Superior temporal gyrus (tissue), 1 donor: ENCODE results near the gene KCNA2.

ENCODE experiments used
- DNase-seq: peaks from one replicate; pipeline ENCODE4 v3.0.0-alpha.2; 2016; ENCODE audit errors: extremely low spot score

The KCNA2 gene

DNA sequence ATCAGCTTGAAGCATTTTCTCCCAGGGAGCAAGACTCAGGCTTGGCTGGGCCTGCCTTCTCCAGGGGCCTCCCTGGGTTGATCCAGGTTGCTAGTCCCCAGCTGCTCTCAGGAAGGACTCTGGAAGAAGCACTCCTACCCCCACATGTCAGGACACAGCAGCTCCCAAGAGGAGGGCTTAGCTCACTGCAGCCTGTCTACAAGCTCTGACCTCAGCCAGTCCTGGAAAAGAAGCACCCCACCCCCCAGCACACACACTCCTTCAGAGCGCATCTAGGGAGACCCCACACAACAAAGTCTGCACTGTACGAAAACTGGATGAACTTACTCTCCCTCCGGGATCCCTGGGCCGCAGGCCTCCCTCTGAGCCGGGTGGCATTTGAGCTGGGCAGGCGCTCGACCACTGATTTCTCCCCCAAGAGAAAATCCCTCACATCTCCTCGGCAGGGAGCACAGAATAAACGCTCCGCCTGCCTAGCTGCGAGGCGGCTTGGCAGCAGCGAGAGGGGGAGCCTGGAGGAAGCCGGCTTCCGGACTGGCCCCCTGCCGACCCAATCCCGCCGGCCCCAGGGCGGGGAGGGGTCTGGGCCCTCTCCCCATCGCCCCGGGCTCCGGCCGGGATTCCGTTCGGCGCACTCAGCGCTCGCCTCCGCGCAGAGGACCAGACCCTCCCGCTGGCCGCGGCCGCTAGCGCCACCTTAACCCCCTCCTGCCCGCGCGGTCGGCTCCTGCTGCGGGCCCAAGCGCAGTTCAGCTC, at the start of gene KCNA2:
TSS of gene KCNA2 (minus strand) at position 458 of the 756 bp plus-strand sequence. CDS start 1,576 bp downstream, outside the sequence.
- peak; percentile 64 for DNase-seq

DNA sequence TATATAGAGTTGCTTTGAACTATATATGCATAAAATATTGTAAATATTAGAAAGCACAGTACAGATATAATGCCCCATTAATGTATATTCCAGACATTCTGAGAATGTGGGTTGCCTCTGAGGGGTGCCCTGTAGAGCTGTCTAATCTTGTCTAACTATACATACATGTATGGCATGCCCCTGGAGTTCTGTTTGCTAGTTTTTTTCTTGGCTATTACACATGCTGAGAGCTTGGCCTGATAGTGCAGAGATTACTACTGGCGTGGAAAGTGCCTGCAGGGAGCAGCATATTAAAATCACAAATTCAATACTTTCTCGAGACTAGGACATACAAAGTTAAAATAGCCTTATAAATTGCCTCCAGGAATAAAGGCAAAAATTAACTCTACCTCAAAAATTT, 44.5 kb upstream of the KCNA2 start:
- no peak for DNase-seq

DNA sequence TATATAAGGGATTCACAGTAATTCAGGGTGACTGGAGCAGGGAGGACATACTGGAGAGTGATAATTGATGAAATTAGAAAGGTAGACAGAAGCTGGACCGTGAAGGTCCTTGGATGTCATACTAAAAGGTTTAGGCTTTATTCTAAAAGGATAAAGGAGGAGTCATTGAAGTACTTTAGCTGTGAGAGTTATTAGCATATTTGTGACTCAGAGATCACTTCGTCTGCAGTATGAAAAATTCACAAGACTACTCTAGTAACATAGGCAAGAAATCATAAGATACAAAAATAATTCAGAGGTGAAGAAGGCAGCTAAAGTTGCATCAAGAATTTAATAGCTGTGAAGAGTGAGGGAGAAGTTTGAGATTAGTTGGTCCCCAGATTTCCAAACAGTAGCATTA, 42.3 kb upstream of the KCNA2 start:
- DNase-seq, result no peak

DNA sequence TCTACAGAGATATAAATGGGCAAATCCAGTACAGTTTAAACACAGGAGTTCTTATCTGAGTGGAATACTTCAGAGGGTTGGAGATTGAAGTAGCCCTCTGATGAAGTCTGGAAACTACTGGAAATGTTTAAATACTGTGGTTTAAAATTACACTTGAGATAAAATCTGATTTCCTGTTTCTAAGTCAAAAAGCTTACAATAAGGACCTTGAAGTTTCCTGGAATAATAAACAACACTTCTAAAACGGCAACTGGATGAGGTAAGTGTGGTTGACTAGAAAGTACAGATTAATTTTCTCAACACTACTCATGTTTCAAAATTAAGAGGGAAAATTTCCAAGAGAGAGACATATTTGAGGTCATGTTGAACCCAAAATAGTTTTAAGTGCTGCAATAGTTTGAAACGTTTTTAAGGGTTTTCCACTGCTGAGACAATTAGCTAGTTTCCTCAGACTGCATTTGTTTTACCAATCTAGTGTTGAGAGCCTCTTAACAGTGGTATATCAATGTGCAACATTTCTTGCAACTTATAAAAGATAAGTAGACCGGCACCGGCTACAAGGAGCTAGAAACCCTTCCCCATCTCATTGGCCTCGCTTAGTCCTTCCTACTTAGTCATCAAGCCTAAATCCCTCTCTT, 41.2 kb upstream of the KCNA2 start:
- no peak for DNase-seq

DNA sequence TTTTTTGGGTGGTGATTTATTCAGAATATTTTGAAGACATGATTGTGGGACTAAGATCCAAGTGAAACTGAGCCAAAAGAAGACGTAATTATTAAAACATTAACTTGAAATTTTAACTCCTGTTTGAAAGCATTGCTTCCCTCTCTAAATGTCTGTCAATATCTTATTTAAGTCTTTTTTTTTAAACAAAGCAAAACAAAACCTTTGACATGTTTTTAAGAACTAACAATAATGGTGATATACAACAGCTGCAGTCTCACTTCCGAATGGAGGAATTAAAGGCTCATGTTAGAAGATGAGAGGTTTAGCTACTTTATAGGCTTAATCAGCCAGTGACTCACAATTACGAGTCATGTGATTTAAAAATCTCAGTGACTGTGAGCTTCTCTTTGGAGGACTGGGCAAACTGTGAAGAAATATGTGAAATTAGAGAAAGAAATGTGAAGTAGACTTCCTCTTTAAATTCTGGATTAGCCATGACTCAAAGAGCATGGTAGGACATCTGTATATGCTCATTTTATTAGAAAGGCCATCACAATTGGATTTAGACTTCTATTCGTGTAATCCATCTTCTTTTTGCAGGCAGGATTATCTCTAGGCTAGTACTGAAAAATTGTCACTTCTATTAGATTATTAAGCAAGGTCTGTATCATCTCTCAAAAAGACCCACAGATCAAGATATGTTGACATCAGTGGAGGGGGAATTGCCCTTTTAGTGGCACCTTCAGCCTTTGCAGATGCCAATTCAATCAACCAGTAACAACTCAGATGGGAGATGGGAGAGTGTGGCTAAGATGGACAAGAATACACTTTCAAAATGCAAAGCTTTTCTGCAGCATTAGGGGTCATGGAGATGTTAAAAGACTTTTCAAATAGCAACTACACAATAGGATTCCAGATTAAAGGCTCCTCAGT, 39.9 kb upstream of the KCNA2 start:
- DNase-seq, result no peak

DNA sequence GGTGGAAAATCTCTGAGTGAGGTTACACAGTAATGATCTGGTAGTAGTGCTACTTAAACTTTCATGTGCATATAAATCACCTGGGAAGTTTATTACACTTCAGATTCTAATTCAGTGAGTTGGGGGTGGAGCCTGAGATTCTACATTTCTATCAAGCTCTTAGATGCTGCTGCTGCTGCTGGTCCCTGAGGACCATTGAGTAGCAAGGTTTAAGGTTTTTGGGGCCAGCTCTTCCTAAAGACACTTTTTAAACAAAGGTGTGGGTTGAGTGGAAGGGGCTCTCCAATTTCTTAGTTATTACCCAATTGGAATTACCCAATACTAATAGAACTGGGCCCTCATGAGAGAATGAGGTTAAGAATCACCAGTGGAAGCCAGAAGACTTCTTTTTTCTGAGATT, 39.1 kb upstream of the KCNA2 start:
- no peak for DNase-seq

DNA sequence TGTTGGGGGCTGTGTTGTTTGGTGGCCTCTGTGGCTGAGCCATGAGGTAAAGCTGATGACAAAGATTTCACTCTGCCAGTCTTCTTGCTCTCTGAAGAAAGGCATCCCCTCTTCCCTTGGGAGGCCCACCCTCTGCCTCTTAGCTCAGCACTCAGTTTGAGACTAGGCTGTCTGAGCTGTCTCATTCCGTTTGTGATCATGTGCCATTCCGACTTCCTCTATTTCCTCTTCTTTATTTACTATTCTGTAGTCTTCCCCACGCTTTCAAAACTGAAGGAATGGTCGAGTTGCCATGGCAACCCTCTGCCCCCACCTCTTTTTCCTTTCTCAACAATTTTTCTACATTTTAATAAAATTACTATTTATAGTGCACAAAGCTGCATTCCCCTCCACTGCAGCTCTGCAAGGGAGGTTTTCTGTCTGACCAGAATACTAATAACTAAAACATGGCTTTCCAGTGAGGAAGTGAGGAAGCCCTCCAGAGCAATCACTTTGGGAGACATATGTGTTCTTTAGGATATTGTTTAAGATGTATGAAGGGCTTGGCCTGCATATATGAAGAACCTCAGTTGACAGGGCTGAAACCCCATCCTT, 37.8 kb upstream of the KCNA2 start:
- DNase-seq, result no peak

DNA sequence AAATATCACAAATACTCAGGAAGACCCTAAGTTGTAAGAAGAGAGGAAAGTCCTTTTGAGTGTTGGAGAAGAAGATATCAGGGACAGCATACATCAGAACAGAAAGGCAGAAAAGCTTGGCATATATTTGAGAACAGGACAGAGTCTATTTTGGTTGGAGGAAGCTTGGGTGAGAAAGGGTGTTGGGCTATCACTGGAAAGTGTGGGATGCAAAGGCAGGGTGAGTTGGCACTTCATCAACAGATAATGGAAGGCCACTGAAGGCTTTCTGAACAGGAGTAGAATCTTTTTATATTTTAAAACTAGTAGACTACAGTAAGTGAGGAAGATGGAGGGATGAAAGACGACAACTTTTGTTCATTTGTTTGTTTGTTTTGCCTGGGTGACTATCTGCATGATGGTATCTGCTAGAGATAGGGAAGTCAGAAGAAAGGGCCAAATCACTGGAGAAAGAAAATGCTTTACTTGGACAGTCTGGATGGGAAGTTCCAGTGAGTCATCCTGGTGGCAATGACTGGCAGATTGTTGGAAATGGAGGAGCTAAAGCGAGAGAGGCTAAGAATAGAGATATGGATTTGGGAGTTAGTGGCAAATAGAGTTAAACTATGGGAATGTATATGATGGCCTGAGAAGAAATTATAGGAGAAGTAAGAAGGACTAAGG, 33.7 kb upstream of the KCNA2 start:
- peak; percentile 61 for DNase-seq

DNA sequence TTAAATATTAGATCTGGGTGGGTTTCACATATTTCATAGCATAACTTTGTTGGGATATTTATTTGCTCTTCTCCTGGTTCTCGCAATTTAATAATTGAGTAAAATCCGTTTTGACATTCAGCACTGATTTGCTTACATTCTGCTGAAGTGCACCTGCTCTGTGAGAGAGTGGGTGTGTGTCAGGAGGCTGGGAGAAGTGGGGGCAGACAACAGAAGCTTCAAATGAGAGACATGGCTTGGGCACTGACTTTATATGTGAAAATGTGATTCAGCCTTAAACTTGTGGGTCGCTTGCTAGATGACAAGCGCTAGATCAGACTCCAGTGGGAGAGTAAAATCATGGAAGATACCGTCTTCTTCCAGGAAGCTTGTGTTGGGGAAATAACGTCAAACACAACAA, 32.4 kb upstream of the KCNA2 start:
- DNase-seq, result no peak

DNA sequence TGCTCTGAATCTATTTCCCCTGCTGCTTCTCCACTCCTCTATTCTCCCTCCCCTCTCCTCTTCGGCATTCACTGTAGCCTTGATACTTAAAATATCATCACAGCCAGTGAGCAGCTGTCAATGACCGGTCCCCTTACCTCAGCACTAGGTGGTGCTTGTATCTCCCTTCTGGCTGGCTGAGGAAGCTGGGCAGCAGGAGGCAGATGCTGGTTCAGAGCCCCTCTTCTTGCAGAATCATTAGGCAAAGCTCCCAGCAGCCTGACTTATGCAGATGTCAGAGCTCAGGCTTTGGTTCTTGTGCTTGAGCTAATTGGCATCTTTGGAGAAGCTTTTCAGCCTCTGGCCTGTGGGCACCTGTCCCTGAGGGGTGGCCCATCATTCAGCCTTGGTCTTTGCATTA, 31.9 kb upstream of the KCNA2 start:
- DNase-seq, result no peak

DNA sequence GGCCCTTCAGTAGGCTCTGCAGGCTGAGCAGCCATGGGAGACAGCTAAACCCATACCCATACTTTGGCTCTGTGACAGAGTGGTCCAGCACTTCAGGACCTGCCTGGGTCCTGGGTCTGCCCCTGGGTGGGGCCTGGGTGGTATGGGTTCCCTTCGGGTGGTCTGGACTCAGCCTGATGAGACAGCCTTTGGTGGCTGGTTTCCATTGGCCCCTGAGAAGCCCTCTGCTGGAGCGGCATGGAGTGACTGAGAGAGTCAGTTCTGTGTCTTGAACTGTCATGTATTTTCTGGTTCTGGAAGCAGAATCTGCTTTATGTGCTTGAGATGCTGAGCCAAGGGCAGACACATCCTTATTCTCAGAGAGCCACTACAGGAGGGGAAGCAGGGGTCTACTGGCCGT, 31.3 kb upstream of the KCNA2 start:
- DNase-seq, result no peak

DNA sequence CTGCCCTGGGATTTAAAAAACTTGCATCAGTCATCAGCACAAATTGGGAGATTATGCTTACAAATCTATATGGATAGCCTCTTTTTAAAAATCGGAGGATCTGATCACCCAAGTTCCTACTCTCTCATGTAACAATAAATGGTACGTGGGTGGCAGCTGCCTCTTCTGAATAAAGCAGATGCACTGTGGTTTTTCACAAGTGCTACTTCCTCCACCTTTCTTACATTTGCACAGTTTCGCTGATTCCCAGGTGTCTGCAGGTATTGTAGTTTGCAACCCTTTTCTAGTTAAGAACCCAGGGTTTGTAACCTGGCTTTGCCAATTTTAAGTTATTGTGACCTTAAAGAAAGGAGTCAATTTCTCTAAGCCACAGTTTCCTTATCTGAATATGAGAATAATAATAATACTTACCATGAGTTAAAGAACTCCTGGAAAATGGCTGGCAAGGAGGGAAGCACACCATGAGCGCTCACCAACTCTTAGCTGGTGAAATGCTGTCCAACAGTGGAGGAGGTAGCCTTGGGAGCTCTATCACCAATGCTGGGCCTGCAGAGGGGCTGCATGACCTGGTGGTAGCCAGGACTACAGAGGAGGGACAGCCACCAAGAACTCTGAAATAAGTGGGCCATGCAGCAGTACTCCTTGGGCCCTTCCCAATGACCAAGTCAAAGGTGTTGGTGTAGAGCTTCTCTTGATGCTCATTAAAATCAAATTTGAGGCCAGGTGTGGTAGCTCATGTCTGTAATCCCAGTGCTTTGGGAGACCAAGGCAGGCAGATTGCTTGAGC, 30.2 kb upstream of the KCNA2 start:
- no peak for DNase-seq

DNA sequence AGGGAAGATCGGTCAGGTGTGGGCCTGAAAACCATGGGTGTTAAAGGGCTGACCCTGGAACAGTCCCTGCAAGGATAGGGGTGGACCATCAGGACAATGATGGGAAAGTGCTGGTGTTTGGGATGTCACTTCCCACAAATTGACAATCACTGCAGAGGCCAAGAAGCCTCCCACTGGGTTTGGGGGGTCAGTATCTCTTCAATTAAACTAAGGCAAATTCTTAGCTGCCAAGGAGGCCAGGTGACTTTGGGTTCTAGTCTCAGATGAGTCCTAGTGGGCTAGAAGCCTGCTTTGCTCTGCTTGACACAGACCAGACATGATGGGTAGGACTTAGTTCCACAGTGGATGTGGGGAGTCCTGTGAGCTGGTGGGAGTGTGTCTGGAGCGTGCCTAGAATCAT, 29.3 kb upstream of the KCNA2 start:
- no peak for DNase-seq

DNA sequence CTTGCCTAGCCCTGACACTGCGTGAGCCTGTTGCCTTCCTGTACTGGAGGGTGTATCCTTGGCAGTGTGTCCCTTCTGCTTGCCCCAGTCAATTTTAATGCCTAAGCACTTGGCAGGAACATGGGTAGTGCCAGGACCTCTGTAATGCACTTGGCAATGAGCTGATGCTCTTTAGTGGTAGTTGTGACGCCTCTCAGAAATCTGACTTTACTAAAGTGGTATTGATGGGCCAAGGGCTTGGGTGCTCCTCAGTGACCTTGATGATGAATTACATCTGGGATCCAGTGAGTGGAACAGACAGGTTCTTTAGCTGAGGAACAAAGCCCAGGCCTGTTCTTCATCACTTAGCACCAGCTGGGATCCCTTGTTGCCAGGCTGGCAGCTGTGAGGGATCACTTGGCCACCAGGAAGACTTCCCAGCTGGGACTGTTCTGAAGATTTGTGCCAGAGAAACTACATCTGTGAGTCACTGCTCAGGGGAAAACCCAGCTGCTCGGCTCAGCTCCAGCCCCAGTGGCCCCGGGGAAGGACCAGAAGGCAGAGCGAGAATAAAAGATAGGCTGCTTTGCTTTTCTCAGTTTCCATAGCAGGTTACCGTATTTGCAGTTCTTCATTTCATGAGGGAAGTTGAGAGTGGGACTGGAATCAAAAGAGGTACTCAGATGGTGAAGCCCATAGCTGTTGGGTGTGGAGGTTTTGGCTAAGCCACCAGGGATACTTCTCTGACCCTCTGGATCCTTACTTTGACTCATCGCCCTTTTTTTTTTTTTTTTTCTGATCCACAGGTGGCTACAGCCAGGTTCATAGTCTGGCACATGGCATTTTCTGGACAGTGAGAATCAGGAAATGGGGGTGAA, 28.5 kb upstream of the KCNA2 start:
- DNase-seq, result peak; percentile 65

DNA sequence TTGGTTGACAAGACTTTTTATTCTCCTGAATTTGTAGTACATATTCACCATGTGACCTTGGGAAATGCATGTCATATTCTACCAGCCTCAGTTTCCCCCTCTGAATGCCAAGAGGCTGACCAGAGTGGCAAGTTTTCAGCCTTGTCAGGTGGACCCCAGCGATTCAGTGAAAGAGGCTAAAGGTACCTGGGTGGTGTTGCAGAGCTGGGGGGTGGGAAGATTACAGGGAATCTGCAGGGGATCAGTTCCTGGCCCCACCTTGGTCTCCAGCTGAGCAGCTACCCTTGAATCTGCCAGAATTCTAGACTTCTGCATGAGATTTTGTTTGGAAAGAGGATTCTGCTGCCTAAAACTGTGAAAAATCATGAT, 27.9 kb upstream of the KCNA2 start:
- no peak for DNase-seq

DNA sequence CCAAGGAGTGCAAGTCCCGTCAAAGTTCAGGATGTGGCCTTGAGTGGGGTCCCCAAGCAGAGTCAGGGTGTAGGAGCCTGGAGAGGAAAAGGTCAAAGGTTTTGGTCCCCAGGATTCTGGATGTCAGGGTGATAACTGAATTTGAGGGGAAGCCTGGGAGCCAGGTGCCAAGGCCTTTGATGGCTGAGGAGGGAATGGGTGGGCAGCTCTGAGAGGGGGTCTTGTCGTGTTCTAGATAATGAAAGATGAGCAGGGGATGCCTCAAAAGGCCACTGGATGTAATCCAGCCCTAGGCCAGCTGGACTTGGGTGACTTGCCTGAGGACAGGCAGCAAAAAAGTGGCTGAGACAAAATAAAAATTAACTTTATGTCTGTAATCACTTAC, 27.5 kb upstream of the KCNA2 start:
- no peak for DNase-seq

DNA sequence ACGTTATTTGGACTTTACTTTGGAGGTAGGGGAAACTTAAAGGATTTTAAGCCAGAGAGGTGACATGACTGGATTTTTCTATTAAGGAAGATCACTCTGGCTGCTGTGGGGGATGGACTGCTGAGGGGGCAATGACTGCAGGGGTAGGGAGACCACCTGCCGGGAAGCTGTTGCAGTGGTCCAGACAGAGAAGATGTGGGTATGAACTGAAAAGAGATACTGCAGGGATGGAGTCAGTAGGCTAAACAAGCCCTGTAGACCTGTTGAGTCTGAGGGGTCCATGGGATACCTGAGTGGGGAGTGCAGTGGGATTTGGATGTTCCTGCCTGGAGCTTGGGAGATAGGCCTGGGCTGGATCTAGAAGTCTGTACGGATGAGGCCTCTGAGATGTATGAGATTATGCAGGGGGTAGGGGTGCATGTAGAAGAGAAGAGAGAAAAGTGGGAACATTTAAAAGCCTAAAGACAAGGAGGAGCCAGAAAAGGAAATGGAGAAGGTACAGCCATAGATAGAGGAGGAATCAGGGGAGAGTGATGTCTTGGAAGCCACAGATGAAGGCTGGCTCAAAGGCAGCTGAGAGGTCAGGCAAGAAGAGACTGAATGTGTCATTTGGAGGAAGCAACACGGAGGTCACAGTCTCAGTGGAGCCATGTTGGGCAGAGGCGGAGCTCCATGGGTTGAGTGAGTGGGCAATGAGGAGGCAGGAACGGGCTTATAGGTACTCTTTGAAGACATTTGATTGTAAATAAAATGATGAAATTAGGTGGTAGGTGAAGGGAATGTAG, 25.9 kb upstream of the KCNA2 start:
- no peak for DNase-seq

DNA sequence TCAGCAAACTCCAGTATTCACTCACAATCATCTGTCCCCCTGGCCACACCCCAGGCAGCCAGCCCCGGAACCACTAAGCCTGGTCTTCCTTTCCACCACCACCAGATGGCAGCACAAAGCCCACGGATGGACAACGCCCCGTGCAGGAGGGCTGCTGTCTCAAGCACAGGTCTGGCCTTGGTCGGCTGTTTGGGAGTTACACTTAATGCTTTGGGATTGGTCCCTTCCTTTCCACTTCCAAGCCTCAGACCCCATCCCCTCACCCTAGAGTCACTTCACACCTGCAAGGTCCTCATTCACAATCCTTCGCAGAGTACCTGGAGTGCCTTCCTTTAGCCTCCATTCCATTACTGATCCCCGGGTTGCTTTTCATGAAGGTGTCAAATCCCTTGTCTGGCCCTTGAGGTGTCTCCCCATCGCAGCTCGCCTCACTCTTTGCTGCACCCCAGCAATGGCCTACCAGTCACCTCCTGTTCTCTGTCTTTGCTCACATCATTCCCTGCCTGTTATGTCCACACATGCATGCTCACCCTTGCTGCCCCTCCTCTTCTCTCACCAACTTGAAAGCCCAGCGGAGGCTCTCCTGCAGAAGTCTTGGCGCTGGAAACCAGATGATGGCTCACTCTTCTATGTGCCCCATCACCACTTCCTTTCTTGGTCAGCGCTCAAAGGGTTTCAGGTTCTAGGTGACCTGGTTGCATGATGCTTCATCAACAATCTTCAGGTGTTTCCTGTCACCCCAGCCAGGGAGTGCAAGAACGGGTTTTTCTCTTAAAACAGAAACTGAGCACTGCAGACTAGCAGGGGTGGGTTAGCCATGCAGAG, 24.9 kb upstream of the KCNA2 start:
- peak; percentile 76 for DNase-seq
